GM23248 (cell line): ENCODE results near the gene PARP8.

ENCODE experiments used
- EZH2 ChIP-seq: fragments of 200-600 bp; sonication (generic); IDR thresholded peaks from 2 replicates; pipeline ENCODE4 v1.6.1; 2018; ENCODE audit warnings: antibody characterized with exemption, mild to moderate bottlenecking; ENCODE audit not compliant: insufficient read depth, poor library complexity, severe bottlenecking
- EZH2phosphoT487 ChIP-seq: fragments of 200-600 bp; sonication (generic); IDR thresholded peaks from 2 replicates; pipeline ENCODE4 v1.6.1; 2018; ENCODE audit warnings: antibody characterized with exemption, moderate library complexity, mild to moderate bottlenecking, low read depth; ENCODE audit not compliant: insufficient read depth

GRCh38 chr5:50672663-50673062, 6.2 kb downstream of the PARP8 start:
- no peak for TF ChIP-seq EZH2
- TF ChIP-seq EZH2phosphoT487: no peak
